SK-N-SH treated with all-trans-retinoic acid at 6 μM for 48 hours (cell line): ENCODE measurements around the gene ZNF329.

ENCODE experiments used
- ATAC-seq: fragments of 200-7000 bp; cut with Tn5 transposase; 3 replicates; pipeline ENCODE4 v1.9.1; 2020; ENCODE audit warnings: mild to moderate bottlenecking, moderate library complexity
- ARNTL ChIP-seq: fragments of 450-650 bp; formaldehyde crosslinking; IDR thresholded peaks from 2 replicates; pipeline ENCODE4 v1.5.0; 2020; ENCODE audit warnings: low read depth, mild to moderate bottlenecking, moderate library complexity, borderline replicate concordance
- BACH2 ChIP-seq: fragments of 250-450 bp; sonication (Bioruptor Pico); IDR thresholded peaks from 2 replicates; pipeline ENCODE4 v1.9.0; 2021; ENCODE audit warnings: mild to moderate bottlenecking, borderline replicate concordance
- CSDC2 ChIP-seq: fragments of 250-450 bp; sonication (Bioruptor Pico); IDR thresholded peaks from 2 replicates; pipeline ENCODE4 v1.5.0; 2020; ENCODE audit warnings: mild to moderate bottlenecking, moderate library complexity
- ESRRG ChIP-seq: fragments of 250-450 bp; sonication (Bioruptor Pico); IDR thresholded peaks from 2 replicates; pipeline ENCODE4 v1.6.1; 2021; ENCODE audit warnings: mild to moderate bottlenecking
- ISL1 ChIP-seq: fragments of 250-450 bp; sonication (Bioruptor Pico); IDR thresholded peaks from 2 replicates; pipeline ENCODE4 v2.1.2; 2022; ENCODE audit warnings: mild to moderate bottlenecking, moderate library complexity
- OSR1 ChIP-seq: fragments of 250-450 bp; sonication (Bioruptor Pico); IDR thresholded peaks from 2 replicates; pipeline ENCODE4 v1.8.0; 2022; ENCODE audit warnings: moderate library complexity, mild to moderate bottlenecking, inconsistent platforms
- PATZ1 ChIP-seq: fragments of 250-450 bp; sonication (Bioruptor Pico); IDR thresholded peaks from 2 replicates; pipeline ENCODE4 v1.8.0; 2020; ENCODE audit warnings: mild to moderate bottlenecking, moderate library complexity, borderline replicate concordance
- SNAI2 ChIP-seq: fragments of 250-450 bp; sonication (Bioruptor Pico); IDR thresholded peaks from 2 replicates; pipeline ENCODE4 v1.5.0; 2020; ENCODE audit warnings: mild to moderate bottlenecking, moderate library complexity
- TCF4 ChIP-seq: fragments of 250-450 bp; sonication (Bioruptor Pico); IDR thresholded peaks from 2 replicates; pipeline ENCODE4 v1.8.0; 2021; ENCODE audit warnings: mild to moderate bottlenecking, moderate library complexity, borderline replicate concordance
- ZFP3 ChIP-seq: fragments of 250-450 bp; sonication (Bioruptor Pico); IDR thresholded peaks from 2 replicates; pipeline ENCODE4 v1.5.0; 2020; ENCODE audit warnings: mild to moderate bottlenecking, moderate library complexity
- ZFP30 ChIP-seq: fragments of 450-650 bp; formaldehyde crosslinking; IDR thresholded peaks from 2 replicates; pipeline ENCODE4 v1.5.0; 2022; ENCODE audit warnings: mild to moderate bottlenecking, moderate library complexity
- ZNF70 ChIP-seq: fragments of 450-650 bp; formaldehyde crosslinking; IDR thresholded peaks from 2 replicates; pipeline ENCODE4 v1.5.0; 2020; ENCODE audit warnings: mild to moderate bottlenecking, moderate library complexity
- ZNF8 ChIP-seq: fragments of 450-650 bp; formaldehyde crosslinking; IDR thresholded peaks from 2 replicates; pipeline ENCODE4 v1.5.0; 2020; ENCODE audit warnings: mild to moderate bottlenecking, moderate library complexity
- TF ChIP-seq, protein P1 (sequence below): fragments of 250-450 bp; sonication (Bioruptor Pico); IDR thresholded peaks from 2 replicates; pipeline ENCODE4 v1.5.1; 2021; ENCODE audit warnings: mild to moderate bottlenecking, moderate library complexity
- TF ChIP-seq, protein P2 (sequence below): fragments of 250-450 bp; sonication (Bioruptor Pico); IDR thresholded peaks from 2 replicates; pipeline ENCODE4 v1.5.0; 2020; ENCODE audit warnings: mild to moderate bottlenecking, moderate library complexity
- TF ChIP-seq, protein P3 (sequence below): fragments of 250-450 bp; sonication (Bioruptor Pico); IDR thresholded peaks from 2 replicates; pipeline ENCODE4 v1.5.1; 2020; ENCODE audit warnings: low read depth, mild to moderate bottlenecking, moderate library complexity

The ZNF329 gene

GRCh38 chr19:58145849-58146248 lies 4.7 kb downstream of the ZNF329 start:
- ATAC-seq: no peak
- TF ChIP-seq BACH2 (no peak), ISL1 (no peak), CSDC2 (CRISPR knock-in tag) (no peak), ESRRG (CRISPR knock-in tag) (no peak), TCF4 (CRISPR knock-in tag) (no peak), SNAI2 (CRISPR knock-in tag) (no peak), ZNF70 (CRISPR knock-in tag) (no peak), PATZ1 (no peak), ZFP3 (CRISPR knock-in tag) (no peak)
- TF ChIP-seq, protein P1, sequence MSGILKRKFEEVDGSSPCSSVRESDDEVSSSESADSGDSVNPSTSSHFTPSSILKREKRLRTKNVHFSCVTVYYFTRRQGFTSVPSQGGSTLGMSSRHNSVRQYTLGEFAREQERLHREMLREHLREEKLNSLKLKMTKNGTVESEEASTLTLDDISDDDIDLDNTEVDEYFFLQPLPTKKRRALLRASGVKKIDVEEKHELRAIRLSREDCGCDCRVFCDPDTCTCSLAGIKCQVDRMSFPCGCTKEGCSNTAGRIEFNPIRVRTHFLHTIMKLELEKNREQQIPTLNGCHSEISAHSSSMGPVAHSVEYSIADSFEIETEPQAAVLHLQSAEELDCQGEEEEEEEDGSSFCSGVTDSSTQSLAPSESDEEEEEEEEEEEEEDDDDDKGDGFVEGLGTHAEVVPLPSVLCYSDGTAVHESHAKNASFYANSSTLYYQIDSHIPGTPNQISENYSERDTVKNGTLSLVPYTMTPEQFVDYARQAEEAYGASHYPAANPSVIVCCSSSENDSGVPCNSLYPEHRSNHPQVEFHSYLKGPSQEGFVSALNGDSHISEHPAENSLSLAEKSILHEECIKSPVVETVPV (CRISPR knock-in tag): no peak
- TF ChIP-seq, protein P2, sequence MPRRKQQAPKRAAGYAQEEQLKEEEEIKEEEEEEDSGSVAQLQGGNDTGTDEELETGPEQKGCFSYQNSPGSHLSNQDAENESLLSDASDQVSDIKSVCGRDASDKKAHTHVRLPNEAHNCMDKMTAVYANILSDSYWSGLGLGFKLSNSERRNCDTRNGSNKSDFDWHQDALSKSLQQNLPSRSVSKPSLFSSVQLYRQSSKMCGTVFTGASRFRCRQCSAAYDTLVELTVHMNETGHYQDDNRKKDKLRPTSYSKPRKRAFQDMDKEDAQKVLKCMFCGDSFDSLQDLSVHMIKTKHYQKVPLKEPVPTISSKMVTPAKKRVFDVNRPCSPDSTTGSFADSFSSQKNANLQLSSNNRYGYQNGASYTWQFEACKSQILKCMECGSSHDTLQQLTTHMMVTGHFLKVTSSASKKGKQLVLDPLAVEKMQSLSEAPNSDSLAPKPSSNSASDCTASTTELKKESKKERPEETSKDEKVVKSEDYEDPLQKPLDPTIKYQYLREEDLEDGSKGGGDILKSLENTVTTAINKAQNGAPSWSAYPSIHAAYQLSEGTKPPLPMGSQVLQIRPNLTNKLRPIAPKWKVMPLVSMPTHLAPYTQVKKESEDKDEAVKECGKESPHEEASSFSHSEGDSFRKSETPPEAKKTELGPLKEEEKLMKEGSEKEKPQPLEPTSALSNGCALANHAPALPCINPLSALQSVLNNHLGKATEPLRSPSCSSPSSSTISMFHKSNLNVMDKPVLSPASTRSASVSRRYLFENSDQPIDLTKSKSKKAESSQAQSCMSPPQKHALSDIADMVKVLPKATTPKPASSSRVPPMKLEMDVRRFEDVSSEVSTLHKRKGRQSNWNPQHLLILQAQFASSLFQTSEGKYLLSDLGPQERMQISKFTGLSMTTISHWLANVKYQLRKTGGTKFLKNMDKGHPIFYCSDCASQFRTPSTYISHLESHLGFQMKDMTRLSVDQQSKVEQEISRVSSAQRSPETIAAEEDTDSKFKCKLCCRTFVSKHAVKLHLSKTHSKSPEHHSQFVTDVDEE (CRISPR knock-in tag): no peak
- TF ChIP-seq, protein P3, sequence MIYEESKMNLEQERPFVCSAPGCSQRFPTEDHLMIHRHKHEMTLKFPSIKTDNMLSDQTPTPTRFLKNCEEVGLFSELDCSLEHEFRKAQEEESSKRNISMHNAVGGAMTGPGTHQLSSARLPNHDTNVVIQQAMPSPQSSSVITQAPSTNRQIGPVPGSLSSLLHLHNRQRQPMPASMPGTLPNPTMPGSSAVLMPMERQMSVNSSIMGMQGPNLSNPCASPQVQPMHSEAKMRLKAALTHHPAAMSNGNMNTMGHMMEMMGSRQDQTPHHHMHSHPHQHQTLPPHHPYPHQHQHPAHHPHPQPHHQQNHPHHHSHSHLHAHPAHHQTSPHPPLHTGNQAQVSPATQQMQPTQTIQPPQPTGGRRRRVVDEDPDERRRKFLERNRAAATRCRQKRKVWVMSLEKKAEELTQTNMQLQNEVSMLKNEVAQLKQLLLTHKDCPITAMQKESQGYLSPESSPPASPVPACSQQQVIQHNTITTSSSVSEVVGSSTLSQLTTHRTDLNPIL (CRISPR knock-in tag): no peak

DNA sequence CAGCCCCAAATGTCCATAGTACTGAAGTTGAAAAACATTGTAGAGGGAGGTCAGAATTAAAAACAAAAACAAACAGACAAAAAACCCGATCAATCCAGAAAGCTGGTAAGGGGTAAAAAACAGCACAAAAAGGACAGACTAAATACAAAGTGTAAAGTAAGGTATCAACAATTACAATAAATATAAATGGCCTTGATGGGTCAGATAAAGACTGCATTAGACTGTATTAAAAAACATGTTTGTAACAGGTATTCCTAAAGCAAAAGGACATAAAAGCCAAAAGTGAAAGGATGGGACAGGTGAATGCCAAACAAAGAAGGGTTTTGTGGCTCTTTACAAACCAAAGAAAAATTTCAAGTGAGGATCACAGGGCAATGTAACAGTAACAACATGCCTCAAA lies 16.3 kb downstream of the ZNF329 start:
- ATAC-seq: no peak
- TF ChIP-seq ZNF8 (CRISPR knock-in tag): no peak

- TF ChIP-seq ESRRG (CRISPR knock-in tag) (no peak), ZNF70 (CRISPR knock-in tag) (no peak), ZNF8 (CRISPR knock-in tag) (no peak), ZFP30 (CRISPR knock-in tag) (no peak)
- ATAC-seq: no peak
These were observed 21.3 kb downstream of the ZNF329 start for GRCh38 chr19:58129284-58129683.

- TF ChIP-seq OSR1 (CRISPR knock-in tag) (no peak), ARNTL (CRISPR knock-in tag) (no peak), ESRRG (CRISPR knock-in tag) (no peak), CSDC2 (CRISPR knock-in tag) (no peak)
These were observed 22.4 kb downstream of the ZNF329 start for GRCh38 chr19:58128041-58128685.

GRCh38 chr19:58123354-58123753 lies 27.2 kb downstream of the ZNF329 start:
- ATAC-seq: no peak
- TF ChIP-seq PATZ1: no peak

More at GRCh38 chr19:58128041-58128685, 22.4 kb downstream of the ZNF329 start:
- ATAC-seq: no peak
